Stomach (tissue), 9 donors: ENCODE data around the gene FAS. TPM values are rescaled to one million over a fixed set of nuclear protein-coding genes. Genes with fewer than 3 reads are reported as not detected.

Experiments used
- DNase-seq, 2 donors: peaks; one replicate each; pipeline versions ENCODE4 v3.0.0 to v3.0.0-alpha.2; 2013 to 2019
- H3K27ac ChIP-seq, 5 donors: fragments of 200-600 bp in 4 of 5; sonication (generic) in 4 of 5; one replicate each; pipeline ENCODE4 v1.5.1; 2013 to 2019; ENCODE audit warnings: mild to moderate bottlenecking in 1 of 5, moderate library complexity in 1 of 5
- H3K27me3 ChIP-seq, 3 donors: fragments of 200-600 bp; sonication (generic); one replicate each; pipeline ENCODE4 v1.5.1; 2017 to 2019; ENCODE audit warnings: mixed run types in 1 of 3
- H3K36me3 ChIP-seq, 4 donors: fragments of 200-600 bp; sonication (generic); 1 replicate in 3 of 4; 2 replicates in 1 of 4; pipeline ENCODE4 v1.5.1; 2016 to 2019
- H3K4me1 ChIP-seq, 4 donors: fragments of 200-600 bp; sonication (generic); one replicate each; pipeline ENCODE4 v1.5.1; 2016 to 2019
- H3K4me3 ChIP-seq, 4 donors: fragments of 200-600 bp; sonication (generic) in 3 of 4; one replicate each; pipeline ENCODE4 v1.5.1; 2016 to 2019; ENCODE audit warnings: mild to moderate bottlenecking in 1 of 4
- H3K9me3 ChIP-seq, 4 donors: fragments of 200-600 bp; sonication (generic); one replicate each; pipeline ENCODE4 v1.5.1; 2016 to 2019
- CTCF ChIP-seq, 7 experiments: fragments of 450-650 bp in 4 of 7; fragments of 200-600 bp in 3 of 7; sonication (generic) in 3 of 7; IDR thresholded peaks; one replicate each; pipeline ENCODE4 v1.5.1; 2016 to 2019; ENCODE audit warnings: antibody characterized with exemption in 7 of 7, control low read depth in 2 of 7, mild to moderate bottlenecking in 1 of 7
- EP300 ChIP-seq: sonication (generic); formaldehyde crosslinking; IDR thresholded peaks from one replicate; pipeline ENCODE4 v1.6.1; 2017; ENCODE audit warnings: antibody characterized with exemption
- POLR2A ChIP-seq, 4 donors: fragments of 450-650 bp; IDR thresholded peaks; one replicate each; pipeline ENCODE4 v1.6.1; 2016; ENCODE audit warnings: antibody characterized with exemption in 4 of 4, control low read depth in 2 of 4, mild to moderate bottlenecking in 1 of 4, moderate library complexity in 1 of 4
- POLR2AphosphoS5 ChIP-seq, 3 donors: sonication (generic); formaldehyde crosslinking; IDR thresholded peaks; one replicate each; pipeline ENCODE4 v1.6.1; 2016; ENCODE audit warnings: antibody characterized with exemption in 3 of 3
- WGBS, 5 donors: extraction: QIAGEN DNeasy Blood & Tissue Kit in 3 of 5; methylation state at CpG; one replicate each; pipeline versions ENCODE4 v1.1.5 to v1.1.7; 2013 to 2018; 5-methylcytosine and 5-hydroxymethylcytosine counted together
- intact Hi-C: fragments of 100-400 bp; cut with DNase I; formaldehyde crosslinking; loops from one replicate; pipeline ENCODE4 v1.15.1; 2023; ENCODE audit warnings: low total_unique reads
- polyA plus RNA-seq, 3 donors: library from polyadenylated mRNA; stranded (reverse); fragments of 200-250 nt; gene quantifications; one replicate each; pipeline ENCODE4 v1.2.3, GENCODE V29; 2013
- total RNA-seq, 5 donors: library from RNA; depleted of rRNA; stranded (reverse); fragments of >200 nt; gene quantifications; one replicate each; pipeline versions ENCODE4 v1.1.0 to v1.2.3, GENCODE V29; 2014 to 2016
- donor health status: healthy with polysubstance abuse.
- donor health status: Bipolar disorder and iron deficiency.
- donor health status: healthy.

Gene FAS
- total and polyA plus RNA-seq, 8 donors = 5.0 to 107 (median 19.3) TPM; not detected in 1

GRCh38 chr10:88944813-88945212 lies 45.8 kb upstream of the FAS start:
- H3K36me3 ChIP-seq = peaks cover 13 to 85% (median 40%) of the 10 kb centered on the region in 4 donors
- 62 to 76% (median 73%) methylated on average over 3 of the region's 3 CpGs for WGBS, 5 donors
- H3K4me3 ChIP-seq = no peak overlapping the region
- H3K27me3 ChIP-seq = no peaks in the 10 kb centered on the region
- peak overlapping the region in 2 of 5 donors; percentile 4 to 60 for H3K27ac ChIP-seq
- TF ChIP-seq POLR2AphosphoS5 (IDR thresholded peaks at IDR 0.05) (no peak), EP300 (no peak), CTCF (IDR thresholded peaks at IDR 0.05) (no peak), POLR2A (IDR thresholded peaks at IDR 0.05) (no peak)
- peaks cover 0 to 54% (median 24%) of the 10 kb centered on the region in 4 donors for H3K4me1 ChIP-seq
- intact Hi-C loops = loop anchor here (5.0 kb wide), 2 partner anchors 37 to 262 kb away; partner anchors contain the start of gene CH25H
- no peaks in the 10 kb centered on the region for H3K9me3 ChIP-seq
- no peak for DNase-seq

- DNase-seq = no peak
- H3K27me3 ChIP-seq = no peaks in the 10 kb centered on the region
- no peaks in the 10 kb centered on the region for H3K9me3 ChIP-seq
- H3K4me1 ChIP-seq = peaks cover 0 to 51% (median 24%) of the 10 kb centered on the region in 4 donors
- peak overlapping the region in 1 of 4 donors; percentile 8 for H3K4me3 ChIP-seq
- peak overlapping the region in 1 of 5 donors; percentile 91 for H3K27ac ChIP-seq
- 74 to 93% (median 84%) methylated on average over 1 of the region's 1 CpG for WGBS, 5 donors
- no peak for TF ChIP-seq CTCF (IDR thresholded peaks at IDR 0.05)
- TF ChIP-seq EP300 = no peak
- TF ChIP-seq POLR2AphosphoS5 (IDR thresholded peaks at IDR 0.05) = no peak
- TF ChIP-seq POLR2A (IDR thresholded peaks at IDR 0.05) = no peak
- intact Hi-C loops = no loop called here
- H3K36me3 ChIP-seq = peaks cover 11 to 71% (median 28%) of the 10 kb centered on the region in 4 donors
Observed at GRCh38 chr10:88946200-88946599, 44.4 kb upstream of the FAS start.

GRCh38 chr10:88946965-88947590 lies 43.5 kb upstream of the FAS start:
- Histone ChIP-seq H3K36me3 (peaks cover 8 to 63% (median 21%) of the 10 kb centered on the region in 4 donors), H3K27ac (peak overlapping the region in 3 of 5 donors; percentile 32 to 91 (median 84)), H3K4me3 (peak overlapping the region; percentile 11 to 48 (median 41)), H3K9me3 (no peaks in the 10 kb centered on the region), H3K4me1 (peaks cover 0 to 43% (median 21%) of the 10 kb centered on the region in 4 donors), H3K27me3 (no peaks in the 10 kb centered on the region)
- TF ChIP-seq EP300 (no peak), POLR2AphosphoS5 (IDR thresholded peaks at IDR 0.05) (peak in 2 of 3 donors; percentile 27 to 28), POLR2A (IDR thresholded peaks at IDR 0.05) (no peak)
- intact Hi-C loops = no loop called here
- DNase-seq = no peak
- 74 to 90% (median 81%) methylated on average over 4 to 6 of the region's 6 CpGs for WGBS, 5 donors

GRCh38 chr10:88949051-88949450 lies 41.5 kb upstream of the FAS start:
- intact Hi-C loops = no loop called here
- H3K27ac ChIP-seq = peak overlapping the region in 4 of 5 donors; percentile 77 to 91 (median 86)
- peaks cover 0 to 44% (median 4%) of the 10 kb centered on the region in 4 donors for H3K36me3 ChIP-seq
- no peaks in the 10 kb centered on the region for H3K9me3 ChIP-seq
- DNase-seq = no peak
- 24 to 49% (median 38%) methylated on average over 2 of the region's 2 CpGs for WGBS, 5 donors
- peak overlapping the region; percentile 39 to 48 (median 44) for H3K4me3 ChIP-seq
- H3K4me1 ChIP-seq = peaks cover 0 to 30% (median 12%) of the 10 kb centered on the region in 4 donors
- H3K27me3 ChIP-seq = no peaks in the 10 kb centered on the region
- TF ChIP-seq CTCF (IDR thresholded peaks at IDR 0.05) (no peak), POLR2A (IDR thresholded peaks at IDR 0.05) (no peak)
